ENCODE measurements around the gene CDPF1.
A peak's percentile ranks its signal among the peaks of the same experiment; 100 is the strongest.
"Not testable (repeated sequence)": the region's sequence is repeated elsewhere in the genome, so short reads cannot be mapped to it uniquely, and the experiment has no call there.

CDPF1 gene

GRCh38 chr22:46224044-46224897, 25.8 kb downstream of the CDPF1 start:
- DNase-seq, result no peak

GRCh38 chr22:46220921-46221320, 29.2 kb downstream of the CDPF1 start:
- DNase-seq, result no peak

GRCh38 chr22:46219636-46220035, 30.5 kb downstream of the CDPF1 start:
- no peak for DNase-seq

- DNase-seq, result no peak
Measured at GRCh38 chr22:46214616-46215015, 35.5 kb downstream of the CDPF1 start.

GRCh38 chr22:46214149-46214548, 35.9 kb downstream of the CDPF1 start:
- no peak for DNase-seq

- no peak for DNase-seq
Measured at GRCh38 chr22:46213052-46213451, 37.0 kb downstream of the CDPF1 start.

- DNase-seq, result no peak
Measured at GRCh38 chr22:46212195-46212594, 37.9 kb downstream of the CDPF1 start.

GRCh38 chr22:46209262-46209661, 40.8 kb downstream of the CDPF1 start:
- no peak for DNase-seq

GRCh38 chr22:46203601-46203980, 46.5 kb downstream of the CDPF1 start:
- DNase-seq, result no peak

- DNase-seq, result no peak
Measured at GRCh38 chr22:46202897-46203600, 47.0 kb downstream of the CDPF1 start.

- no peak for DNase-seq
Measured at GRCh38 chr22:46201059-46201757, 48.9 kb downstream of the CDPF1 start.

- DNase-seq, result not testable (repeated sequence)
Measured at GRCh38 chr22:46198806-46199205, 51.3 kb downstream of the CDPF1 start.

GRCh38 chr22:46198274-46198673, 51.8 kb downstream of the CDPF1 start:
- DNase-seq, result no peak

- DNase-seq, result no peak
Measured at GRCh38 chr22:46196278-46196677, 53.8 kb downstream of the CDPF1 start.

GRCh38 chr22:46195487-46196165, 54.5 kb downstream of the CDPF1 start:
- peak; percentile 17 for DNase-seq

All from NCI-H69 (cell line).